ENCODE measurements around the gene EPC1.
A peak's percentile ranks its signal among the peaks of the same experiment; 100 is the strongest.

EPC1 gene

DNA sequence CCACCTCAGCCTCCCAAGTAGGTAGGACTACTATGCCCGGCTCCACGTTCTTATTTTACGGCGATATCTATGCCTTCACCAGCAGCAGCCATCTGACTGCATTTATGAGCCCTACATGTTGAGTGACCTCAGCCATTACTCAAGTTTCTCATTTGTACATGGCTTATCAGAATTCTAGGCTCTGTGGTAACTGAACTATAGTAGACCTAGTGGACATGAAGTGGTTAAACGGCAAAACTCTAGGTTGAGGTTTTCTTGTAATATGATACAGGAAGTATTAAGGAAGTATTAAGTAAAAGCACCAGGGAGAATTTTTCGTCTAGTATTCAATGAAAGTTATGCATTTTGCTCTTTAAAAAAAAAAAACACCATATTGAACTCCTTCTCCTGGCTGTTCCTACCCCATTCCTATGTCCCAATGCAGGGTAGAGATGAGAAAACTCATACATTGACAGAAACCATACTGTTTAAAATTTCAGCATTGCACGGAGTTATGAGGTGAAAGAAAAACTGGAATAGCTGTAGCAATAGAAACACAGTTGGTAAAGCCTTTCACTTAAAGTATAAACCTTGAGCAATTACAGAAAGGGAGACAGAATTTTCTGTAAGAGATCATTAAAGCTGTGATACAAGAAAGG is 39.8 kb upstream of the EPC1 start:
- Histone ChIP-seq H3K27me3 (ENCODE audit: control insufficient read depth, insufficient read depth, low read length) (no peaks in the 10 kb centered on the region), H2AFZ (peak overlapping the region; percentile 44), H3K36me3 (ENCODE audit: control insufficient read depth, insufficient read depth, low read length) (no peaks in the 10 kb centered on the region), H3K9ac (no peak overlapping the region), H3K79me2 (no peaks in the 10 kb centered on the region), H3K4me1 (no peaks in the 10 kb centered on the region), H3K4me2 (ENCODE audit: low read length) (no peak overlapping the region), H3K9me3 (ENCODE audit: control insufficient read depth, low read length) (no peaks in the 10 kb centered on the region), H3K27ac (no peak overlapping the region), H3K4me3 (ENCODE audit: low read depth, low read length) (no peak overlapping the region)
- TF ChIP-seq, protein P1, sequence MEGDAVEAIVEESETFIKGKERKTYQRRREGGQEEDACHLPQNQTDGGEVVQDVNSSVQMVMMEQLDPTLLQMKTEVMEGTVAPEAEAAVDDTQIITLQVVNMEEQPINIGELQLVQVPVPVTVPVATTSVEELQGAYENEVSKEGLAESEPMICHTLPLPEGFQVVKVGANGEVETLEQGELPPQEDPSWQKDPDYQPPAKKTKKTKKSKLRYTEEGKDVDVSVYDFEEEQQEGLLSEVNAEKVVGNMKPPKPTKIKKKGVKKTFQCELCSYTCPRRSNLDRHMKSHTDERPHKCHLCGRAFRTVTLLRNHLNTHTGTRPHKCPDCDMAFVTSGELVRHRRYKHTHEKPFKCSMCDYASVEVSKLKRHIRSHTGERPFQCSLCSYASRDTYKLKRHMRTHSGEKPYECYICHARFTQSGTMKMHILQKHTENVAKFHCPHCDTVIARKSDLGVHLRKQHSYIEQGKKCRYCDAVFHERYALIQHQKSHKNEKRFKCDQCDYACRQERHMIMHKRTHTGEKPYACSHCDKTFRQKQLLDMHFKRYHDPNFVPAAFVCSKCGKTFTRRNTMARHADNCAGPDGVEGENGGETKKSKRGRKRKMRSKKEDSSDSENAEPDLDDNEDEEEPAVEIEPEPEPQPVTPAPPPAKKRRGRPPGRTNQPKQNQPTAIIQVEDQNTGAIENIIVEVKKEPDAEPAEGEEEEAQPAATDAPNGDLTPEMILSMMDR (IDR thresholded peaks at IDR 0.05), result no peak

- H3K27me3 ChIP-seq (ENCODE audit: control insufficient read depth, insufficient read depth, low read length), result no peaks in the 10 kb centered on the region
- no peak overlapping the region for H3K27ac ChIP-seq
- no peak overlapping the region for H2AFZ ChIP-seq
- TF ChIP-seq, protein P1 (IDR thresholded peaks at IDR 0.05), result no peak
- H3K4me3 ChIP-seq (ENCODE audit: low read depth, low read length), result no peak overlapping the region
- no peak overlapping the region for H3K9ac ChIP-seq
- peaks cover 9% of the 10 kb centered on the region for H3K4me1 ChIP-seq
- no peak overlapping the region for H3K4me2 ChIP-seq (ENCODE audit: low read length)
- no peaks in the 10 kb centered on the region for H3K79me2 ChIP-seq
- H3K36me3 ChIP-seq (ENCODE audit: control insufficient read depth, insufficient read depth, low read length), result no peaks in the 10 kb centered on the region
- H3K9me3 ChIP-seq (ENCODE audit: control insufficient read depth, low read length), result no peaks in the 10 kb centered on the region
Measured at GRCh38 chr10:32384171-32384570, 37.2 kb upstream of the EPC1 start.

GRCh38 chr10:32381165-32381564 is 34.2 kb upstream of the EPC1 start:
- Histone ChIP-seq H3K79me2 (peaks cover 10% of the 10 kb centered on the region), H3K9ac (no peak overlapping the region), H3K4me3 (ENCODE audit: low read depth, low read length) (no peak overlapping the region), H3K4me1 (peaks cover 9% of the 10 kb centered on the region), H3K27me3 (ENCODE audit: control insufficient read depth, insufficient read depth, low read length) (no peaks in the 10 kb centered on the region), H2AFZ (peak overlapping the region; percentile 18), H3K27ac (no peak overlapping the region), H3K36me3 (ENCODE audit: control insufficient read depth, insufficient read depth, low read length) (no peaks in the 10 kb centered on the region), H3K4me2 (ENCODE audit: low read length) (no peak overlapping the region), H3K9me3 (ENCODE audit: control insufficient read depth, low read length) (no peaks in the 10 kb centered on the region)
- TF ChIP-seq, protein P1 (IDR thresholded peaks at IDR 0.05), result no peak

DNA sequence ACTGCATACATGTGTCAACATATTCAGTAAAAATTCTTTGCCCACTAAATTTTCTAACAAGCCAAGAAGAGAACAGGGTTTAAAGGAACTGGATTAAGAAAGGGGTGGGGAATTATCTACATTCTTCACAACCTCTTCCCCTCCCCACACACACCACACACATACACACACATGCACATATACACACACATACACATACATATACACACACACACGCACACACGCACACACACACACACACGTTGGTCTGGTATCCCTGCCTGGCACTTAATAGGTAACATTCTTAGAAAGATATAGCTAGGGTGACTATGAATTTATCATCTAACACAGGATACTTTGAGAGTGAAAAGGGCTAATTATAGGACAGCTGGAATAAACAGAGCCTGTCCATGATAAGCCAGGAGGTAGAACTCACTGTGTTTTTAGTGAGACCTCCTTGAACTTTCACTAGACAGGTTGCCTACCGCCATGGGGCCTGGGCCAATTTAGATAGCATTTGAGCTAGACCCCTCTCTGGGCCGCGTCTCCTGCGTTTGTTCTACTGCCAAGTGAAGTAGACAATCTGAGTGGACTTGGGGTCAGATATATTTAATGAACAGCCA is 33.1 kb upstream of the EPC1 start:
- peak overlapping the region; percentile 99 for H3K4me3 ChIP-seq (ENCODE audit: low read depth, low read length)
- no peak overlapping the region for H3K9ac ChIP-seq
- H3K27ac ChIP-seq, result peak overlapping the region; percentile 90

More for the DNA sequence above, 33.1 kb upstream of the EPC1 start:
- Histone ChIP-seq H3K27me3 (ENCODE audit: control insufficient read depth, insufficient read depth, low read length) (no peaks in the 10 kb centered on the region), H3K79me2 (peaks cover 10% of the 10 kb centered on the region), H3K36me3 (ENCODE audit: control insufficient read depth, insufficient read depth, low read length) (no peaks in the 10 kb centered on the region), H3K9me3 (ENCODE audit: control insufficient read depth, low read length) (no peaks in the 10 kb centered on the region), H3K4me2 (ENCODE audit: low read length) (peak overlapping the region; percentile 75), H2AFZ (peak overlapping the region; percentile 56), H3K4me1 (peaks cover 9% of the 10 kb centered on the region)
- TF ChIP-seq, protein P1 (IDR thresholded peaks at IDR 0.05), result no peak

All from parathyroid adenoma (tissue), 2 donors.